CD4-positive, alpha-beta T cell treated with Interleukin-17A for 4 hours (primary cell): Measurements from ENCODE around the gene MRGPRX2.

Source experiments
- DNase-seq: peaks from one replicate; pipeline ENCODE4 v3.0.0-alpha.2; 2020; ENCODE audit warnings: mixed read lengths

The MRGPRX2 gene

DNA sequence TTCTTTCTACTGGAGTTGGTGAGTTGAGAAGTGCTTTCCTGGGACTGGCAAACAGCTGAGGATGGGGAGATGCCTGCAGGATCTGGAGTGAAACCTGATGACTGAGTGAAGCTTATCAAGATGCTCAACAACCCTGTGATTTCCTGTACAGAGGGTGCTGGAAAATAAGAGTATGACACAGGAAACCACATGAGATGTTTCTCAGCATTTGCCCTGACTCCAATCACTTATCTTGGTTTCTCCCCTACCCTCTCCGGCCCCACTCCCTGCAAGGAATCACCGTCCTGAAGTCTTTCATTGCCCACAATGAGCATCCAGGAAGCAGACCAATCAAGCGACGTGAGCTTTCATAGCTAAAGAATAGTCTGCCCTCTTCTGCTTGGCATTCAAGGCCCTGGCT is at the start of gene MRGPRX2:
Gene MRGPRX2, minus strand, starts transcription at position 89 of the 400 bp plus-strand sequence. CDS start 4,315 bp downstream, outside the sequence.
- DNase-seq, result no peak

DNA sequence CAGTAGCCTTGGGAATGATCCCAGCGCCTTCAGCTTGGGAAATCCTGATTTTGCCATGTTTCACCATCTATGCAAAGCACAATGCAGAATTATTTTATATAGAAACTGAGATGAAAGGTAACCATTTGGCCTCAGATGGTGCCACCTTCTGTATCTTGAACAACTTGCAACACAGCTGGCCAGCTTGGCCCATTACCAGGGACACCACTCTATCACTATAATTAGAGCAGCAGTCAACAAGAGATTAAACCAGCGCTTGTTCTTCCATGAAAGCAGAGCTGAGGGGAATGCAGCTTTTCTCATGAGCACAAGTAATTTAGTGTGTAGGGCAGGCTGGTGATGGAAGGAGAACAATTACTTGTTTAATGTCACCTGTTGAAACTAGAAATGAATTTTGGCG is 49.8 kb upstream of the MRGPRX2 start:
- no peak for DNase-seq

DNA sequence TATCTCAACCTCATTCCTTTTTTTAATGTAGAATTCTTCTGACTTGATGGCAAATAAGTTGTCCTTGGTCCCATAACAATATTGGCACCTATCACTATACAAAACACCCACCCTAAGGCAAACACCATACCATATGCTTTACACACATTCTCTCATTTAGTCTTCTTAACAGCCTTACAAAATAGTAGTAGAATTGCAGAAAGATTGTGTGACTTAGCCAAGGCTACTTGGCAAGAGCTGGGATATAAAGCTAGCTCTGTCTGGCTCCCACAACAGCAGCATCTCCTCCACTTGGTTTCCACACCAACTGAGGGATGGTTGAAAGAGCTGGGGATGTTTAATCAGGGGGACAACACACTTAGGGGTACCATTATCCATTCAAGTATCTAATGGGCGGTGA is 46.6 kb upstream of the MRGPRX2 start:
- DNase-seq, result no peak

DNA sequence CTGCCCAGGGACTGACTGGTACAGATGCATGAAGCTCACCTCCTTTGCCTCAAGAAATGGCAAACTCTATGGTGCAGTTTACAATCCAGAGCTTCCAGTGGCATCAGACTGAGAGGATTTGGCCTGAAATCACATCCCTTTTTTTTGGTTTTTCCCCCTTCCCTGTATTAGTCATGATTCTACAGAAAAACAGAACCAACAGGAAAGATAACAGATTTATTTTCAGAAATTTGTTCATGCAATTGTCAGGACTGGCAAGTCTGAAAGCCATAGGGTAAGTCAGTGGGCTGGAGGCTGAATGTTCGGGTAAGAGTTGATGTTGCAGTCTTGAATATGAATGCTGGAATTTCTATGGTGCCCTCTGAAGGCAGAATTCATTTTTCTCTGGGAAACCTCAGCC is 44.5 kb upstream of the MRGPRX2 start:
- DNase-seq, result no peak

DNA sequence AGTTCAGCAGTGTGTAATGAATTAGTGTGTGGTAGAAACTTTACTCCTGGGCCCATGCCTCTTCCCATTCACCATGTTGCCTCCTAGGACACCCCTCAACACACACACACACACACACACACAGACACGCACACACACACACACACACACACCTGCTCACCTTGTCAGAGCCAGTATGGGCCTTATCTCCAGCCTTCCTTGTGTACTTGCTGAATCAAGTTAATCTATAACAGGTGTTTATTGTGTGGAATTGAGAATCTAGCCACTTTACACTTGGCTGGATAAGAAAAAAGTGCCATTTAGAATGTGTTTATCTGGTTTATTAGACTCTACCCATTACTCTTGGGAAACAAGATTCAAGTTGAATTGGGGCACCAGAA is 42.0 kb upstream of the MRGPRX2 start:
- DNase-seq, result no peak

DNA sequence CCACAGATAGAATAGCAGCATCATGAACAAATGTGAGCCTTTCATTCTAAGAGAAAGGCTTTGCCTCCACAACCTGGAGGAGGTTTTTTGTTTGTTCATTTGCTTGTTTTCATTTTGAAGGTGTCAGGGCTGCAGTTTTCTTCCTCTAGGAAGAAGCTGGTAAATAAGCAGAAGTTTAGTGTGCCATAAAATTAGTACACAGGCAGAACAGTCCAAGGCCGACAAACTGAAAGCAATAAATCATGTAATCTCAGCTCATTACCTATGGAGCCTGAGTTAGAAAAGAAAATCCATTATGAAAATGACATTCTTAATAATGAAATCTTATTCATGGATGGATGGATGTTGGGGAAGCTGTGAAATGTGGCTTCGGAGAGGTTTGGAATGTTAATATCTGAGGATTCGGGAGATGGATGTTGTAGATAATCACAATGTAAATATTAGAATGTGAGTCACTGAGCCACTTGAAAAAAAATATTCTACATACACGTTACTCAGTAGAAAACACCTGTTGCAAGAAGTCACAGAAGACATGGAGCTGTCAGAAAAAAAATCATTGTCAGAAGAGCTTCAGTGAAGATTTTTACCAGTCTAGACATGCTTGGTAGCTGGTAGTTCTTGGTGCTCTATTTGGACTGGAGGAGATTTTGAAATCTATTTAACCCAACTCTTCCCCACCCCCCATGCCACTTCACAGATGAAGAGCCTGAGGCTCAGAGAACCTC is 41.4 kb upstream of the MRGPRX2 start:
- no peak for DNase-seq

DNA sequence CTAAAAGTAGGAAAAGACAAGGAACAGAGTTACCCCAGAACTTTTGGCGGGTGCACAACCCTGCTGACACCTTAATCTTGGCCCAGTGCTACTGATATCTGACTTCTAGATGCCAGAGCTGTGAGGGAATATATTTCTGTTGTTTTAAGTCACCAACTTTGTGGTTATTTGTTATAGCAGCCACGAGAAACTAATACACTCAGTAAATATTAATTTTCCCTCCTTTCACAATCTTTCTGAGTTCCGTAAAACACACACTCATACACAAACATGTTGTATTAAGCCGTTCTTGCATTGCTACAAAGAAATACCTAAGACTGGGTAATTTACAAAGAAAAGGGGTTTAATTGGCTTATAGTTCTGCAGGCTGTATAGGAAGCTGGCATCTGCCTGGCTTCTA is 40.4 kb upstream of the MRGPRX2 start:
- no peak for DNase-seq

DNA sequence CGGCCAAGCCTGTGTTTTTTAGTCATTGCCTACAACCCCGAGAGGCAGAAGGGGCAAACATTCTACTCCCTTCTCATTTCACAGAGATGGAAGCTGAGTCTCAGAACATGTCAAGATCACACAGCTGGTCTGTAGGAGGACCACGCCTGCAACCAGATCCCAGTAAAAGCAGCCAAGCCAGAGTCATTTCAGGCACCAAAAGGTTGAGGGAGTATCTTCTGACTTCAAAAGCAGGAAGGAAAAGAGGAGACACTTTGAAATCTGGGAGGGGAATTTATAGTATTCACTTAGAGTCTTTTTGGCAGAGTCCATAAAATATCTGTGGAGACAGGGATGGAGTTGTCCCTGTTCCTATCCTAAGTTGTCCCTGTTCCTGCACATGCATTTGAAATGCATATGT is 38.6 kb upstream of the MRGPRX2 start:
- DNase-seq, result no peak

DNA sequence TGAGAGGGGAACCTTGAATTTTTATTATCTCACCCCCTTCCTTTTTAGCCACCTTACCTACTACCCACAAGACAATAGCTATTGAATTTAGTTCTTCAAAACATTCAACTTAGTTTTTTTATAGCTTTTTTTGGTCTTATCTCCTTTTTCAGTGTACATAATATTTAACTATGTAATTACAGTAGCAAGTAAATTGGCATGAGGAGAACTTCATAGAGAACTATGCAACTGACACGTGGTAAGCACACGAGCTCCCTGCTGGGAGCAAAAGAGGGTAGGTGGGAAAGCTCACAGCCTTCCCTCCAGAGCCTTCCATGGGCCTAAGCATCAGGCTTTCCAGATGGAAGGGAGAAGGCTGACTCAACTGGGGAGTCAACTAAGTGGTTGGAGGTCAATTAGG is 34.3 kb upstream of the MRGPRX2 start:
- no peak for DNase-seq

DNA sequence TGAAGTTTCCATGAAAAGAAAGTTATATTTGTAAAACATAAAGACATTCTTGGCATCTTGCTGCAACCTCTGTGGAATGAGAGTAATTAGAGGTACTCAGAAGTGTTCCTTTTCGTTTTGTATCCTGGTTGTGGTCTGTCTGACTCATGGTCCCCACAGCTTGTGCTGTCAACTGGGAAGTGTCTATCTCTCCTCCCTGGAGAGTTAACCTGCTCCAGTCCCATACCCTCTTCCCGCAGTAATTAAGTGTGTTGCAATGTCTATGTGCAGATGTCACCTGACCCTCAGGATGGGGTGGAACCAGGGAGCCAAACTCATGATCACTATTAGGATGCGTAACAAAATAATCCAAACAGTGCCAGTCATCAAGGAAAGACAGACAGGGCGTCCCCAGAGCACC is 33.5 kb upstream of the MRGPRX2 start:
- DNase-seq, result no peak

DNA sequence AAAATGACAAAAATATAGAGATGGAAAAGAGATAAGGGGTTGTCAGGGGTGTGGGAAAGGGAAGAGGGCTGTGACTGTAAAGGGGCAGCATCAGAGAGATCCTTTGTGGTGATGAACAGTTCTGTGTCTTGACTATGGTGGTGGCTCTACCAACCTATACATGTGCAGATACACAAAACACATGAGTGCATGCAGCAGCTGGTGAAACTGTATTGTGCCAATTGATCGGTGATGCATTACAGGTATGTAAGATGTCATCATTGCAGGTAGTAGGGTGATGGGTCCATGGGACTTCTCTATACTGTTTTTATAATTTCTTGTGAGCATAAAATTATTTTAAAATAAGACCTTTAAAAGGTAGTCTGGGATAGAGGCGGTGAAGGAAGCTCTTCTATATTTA is 32.3 kb upstream of the MRGPRX2 start:
- DNase-seq, result no peak

DNA sequence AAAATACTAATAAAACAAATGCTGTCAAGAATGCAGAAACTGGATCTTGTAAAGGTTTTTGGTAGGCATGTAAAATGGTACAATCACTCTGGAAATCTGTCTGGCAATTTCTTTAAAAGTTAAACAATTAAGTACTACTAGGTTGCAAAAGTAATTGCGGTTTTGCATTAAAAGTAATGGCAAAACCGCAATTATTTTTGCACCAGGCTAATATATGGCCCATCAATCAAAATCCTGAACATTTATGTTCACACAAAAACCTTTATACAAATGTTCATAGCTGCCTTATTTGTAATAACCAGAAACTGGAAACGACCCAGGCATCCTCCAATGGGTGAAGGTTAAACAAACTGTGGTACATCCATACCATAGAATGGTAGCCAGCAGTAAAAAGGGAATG is 31.8 kb upstream of the MRGPRX2 start:
- DNase-seq, result no peak

DNA sequence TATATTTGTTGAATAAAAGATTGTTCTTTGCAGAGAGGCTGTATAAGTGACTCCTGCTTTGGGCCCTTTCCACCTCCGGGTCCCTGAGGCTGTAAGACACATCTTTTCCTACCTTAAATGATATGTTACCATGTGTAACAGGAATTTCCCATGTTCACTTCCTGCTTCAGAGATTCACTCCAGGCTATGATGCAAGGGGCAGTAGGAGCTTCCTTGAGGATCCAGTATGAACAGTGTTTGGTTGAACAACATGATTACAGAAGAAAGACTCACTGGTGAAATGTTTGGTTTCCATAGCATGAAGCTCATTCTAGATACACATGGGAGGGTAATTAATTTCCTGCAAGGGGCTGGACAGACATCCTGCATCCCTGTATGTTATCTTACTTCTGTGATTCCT is 30.8 kb upstream of the MRGPRX2 start:
- no peak for DNase-seq

DNA sequence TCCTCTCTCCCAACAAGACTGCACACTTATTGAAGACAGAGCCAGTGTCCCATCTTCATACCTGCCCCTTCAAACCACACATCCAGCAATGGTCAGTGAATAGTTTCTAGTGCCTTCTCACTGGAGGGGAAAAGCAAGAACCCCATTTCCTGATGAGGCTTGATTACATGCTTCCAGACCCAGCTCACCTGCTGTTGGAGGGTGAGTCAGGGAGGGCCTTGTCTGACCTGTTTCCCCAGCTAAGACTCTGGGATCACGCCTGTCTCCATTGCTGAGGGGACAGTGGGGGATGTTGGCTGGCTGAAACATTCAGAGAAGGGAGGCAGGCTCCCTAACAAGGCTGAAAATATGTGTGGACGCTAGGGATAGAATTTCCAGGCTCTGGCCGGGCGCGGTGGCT is 28.9 kb upstream of the MRGPRX2 start:
- no peak for DNase-seq

DNA sequence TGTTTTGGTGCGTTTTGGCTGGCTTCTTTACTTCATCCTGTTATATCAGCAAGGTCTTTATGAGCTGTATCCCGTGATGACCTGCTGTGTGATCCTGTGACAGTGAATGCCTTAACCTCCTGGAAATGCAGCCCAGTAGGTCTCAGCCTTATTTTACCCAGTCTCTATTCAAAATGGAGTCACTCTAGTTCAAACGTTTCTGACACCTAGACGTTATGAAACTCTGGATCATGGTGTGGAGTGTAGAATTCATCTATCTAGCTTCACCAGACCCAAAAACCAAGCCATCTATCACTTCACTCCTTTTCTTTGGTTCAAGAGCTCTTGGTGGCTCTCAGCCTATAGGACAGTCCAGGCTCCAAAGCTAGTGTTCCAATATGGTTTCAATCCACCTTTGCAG is 28.3 kb upstream of the MRGPRX2 start:
- DNase-seq, result no peak

DNA sequence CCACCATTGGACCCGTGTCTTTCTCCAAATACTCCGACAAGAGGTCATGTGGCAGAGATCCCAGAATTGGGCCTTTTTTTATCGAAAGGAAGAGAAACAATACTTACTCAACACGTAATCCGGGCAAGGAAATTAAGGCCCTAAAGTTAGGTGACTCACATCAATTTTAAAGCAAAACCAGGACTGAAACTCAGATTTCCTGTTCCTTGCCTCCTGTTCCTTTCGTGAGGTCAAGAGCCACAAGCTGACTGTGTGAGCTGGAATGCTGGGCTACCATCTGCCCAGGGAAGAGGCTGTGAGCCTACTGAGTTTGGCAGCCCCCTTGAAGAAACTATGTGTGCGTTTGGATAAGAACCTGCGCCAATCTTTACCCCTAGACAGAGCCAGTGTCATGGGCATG is 27.1 kb upstream of the MRGPRX2 start:
- no peak for DNase-seq

DNA sequence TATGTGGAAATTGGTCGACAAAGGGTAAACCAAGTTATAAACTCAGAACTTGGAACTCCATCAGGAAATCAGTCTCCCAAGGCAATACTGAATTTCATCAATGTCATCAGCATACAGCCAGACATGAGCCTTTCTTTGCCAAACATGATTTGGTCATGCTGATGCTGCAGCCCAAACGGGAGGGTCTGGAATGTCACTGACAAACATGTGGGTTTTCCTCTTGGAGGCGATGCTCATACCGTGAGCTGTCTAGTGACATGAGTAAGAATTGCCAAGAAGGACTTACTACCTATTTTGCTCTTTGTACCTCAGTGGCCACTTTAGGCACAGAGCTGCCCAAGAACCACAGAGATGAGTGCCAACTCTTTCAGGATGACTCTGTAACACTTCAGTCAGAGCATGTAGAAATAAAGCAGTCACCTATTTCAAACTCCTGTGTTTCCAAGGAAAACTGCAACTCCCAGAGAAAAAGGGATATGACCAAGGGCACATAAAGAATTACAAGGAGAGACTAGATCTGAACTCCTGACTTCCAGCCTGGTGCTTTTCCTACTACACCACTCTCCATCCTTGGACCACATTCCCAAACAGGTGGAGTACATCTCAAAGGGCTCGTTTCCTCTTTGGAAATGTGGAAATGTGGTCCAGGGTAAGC is 24.3 kb upstream of the MRGPRX2 start:
- DNase-seq, result no peak

DNA sequence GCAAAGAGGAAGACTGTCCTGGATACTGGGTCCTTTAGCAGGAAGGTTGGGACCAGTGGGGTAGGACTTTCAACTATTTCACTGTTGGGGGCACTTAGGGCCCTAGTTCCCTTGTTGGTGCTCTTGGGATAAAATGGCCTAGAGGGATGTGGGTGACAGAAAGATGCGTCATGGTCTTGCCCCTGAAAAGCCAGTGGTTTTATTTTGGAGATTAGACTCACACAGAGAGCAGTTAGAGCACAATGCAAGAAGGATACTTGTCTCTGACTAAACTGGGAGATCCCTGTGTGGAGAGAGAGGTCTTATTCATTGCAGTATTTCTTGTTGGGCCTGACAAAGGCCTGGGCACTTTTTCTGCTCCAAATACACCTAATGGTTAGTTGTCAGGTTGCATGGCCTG is 22.6 kb upstream of the MRGPRX2 start:
- DNase-seq, result no peak

DNA sequence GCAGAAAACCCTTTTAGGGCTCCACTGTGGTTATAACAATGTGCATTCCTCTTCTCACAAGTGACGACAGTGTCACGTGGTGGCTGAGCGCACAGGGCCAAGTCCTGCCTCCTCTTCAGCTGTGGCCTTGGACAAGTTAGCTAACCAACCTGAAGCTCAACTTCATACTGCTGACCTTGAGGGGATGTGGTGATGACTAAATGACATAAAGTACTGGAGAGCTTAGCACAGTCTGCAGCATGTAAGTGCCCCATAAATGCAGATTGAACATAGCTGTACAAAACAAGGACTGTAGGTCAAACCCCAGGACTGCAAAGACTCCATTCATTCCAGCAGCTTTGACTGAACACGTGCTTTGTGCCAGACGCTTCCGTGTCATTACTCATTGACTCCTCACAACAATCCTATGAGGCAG is 20.1 kb upstream of the MRGPRX2 start:
- DNase-seq, result no peak

DNA sequence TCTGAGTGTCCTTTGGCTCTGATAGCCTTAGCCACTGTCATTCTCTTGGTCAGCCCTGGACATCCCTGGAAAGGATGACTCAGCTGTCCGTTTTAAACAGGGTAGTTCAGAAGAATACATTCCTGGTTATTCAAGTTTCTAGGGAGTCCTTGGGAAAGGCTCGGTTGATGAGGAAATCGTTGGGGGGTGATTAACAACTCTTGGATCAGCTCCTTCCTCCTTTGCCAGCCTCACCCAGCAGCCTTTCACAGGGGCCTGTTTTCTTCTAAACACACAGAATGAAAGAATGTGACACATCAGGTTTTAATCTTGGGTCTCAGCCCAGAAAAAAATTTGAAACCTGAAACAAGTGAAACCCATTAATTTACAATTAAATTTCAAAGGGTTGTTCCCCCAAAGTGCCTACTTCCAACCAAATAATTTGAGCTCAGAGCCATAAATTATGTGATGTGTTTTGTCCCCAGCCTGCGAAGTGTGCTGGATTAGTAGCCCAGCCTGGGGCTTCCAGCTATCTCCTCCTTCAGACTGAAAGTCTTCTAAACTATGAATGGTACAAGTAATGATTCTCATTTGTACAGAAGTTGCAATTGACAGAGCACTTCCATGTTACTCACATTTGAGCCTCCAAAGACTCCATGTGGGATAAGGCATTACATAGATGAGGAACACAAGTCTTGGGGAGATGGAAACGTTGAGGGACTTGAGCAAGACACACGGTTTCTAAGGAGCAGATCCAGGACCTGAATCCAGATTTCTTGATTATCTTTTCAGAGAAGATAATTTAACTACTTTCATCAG is 19.3 kb upstream of the MRGPRX2 start:
- no peak for DNase-seq

DNA sequence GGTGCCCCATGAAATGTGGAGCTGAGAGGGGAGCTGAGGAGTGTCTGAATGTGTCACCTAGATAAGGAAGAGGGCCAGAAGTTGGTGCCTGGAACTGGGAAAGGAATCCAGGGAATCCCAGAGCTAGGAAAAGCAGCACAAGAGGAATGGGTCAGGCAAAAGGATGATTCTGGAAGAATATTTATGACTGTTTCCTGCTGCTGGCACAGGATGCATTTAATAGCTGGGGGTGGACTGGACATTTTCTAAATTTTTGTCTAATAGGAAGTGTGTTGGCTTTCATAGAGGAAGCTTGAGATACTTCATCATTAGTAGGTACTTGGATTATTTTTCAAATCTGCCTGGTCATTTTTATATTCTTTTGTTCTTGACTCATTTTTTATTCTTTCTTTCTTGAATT is 17.4 kb upstream of the MRGPRX2 start:
- no peak for DNase-seq

DNA sequence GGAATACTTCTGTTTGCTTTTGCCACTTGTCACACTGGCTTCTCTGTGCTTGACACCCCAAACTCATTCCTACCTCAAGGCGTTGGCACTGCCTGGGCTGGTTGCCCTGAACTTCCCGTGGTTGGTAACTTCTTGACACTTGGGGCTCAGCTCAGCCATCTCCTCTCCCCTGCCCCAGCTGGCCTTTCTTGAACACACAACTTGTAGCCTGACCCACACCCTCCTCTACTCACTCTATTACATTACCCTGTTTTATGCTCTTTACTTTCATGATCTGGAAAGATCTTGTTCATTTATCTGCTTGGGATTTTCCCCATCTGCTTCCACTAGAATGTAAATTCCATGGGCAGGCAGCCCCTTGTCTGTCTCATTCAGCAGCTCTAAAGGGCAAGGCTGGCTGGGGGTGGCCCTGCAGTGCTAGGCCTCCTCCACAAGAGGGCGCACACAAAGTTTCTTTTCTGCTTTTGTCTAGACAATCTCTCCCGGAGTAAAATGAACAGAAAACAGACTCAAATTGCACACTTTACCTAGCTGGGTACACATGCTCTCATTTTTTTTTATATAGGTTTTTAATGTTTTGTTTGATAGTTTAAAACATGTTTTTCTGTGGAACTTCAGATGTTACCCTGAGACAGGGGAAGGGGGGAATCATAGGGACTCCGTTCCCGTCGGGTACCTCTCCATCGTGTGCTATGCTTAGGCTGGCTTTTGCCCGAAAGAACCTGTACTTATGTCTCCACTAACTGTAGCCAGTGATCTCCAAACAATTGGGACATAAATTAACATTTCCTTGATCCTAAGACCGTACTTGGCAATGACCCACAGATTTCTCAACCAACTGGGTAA is 16.4 kb upstream of the MRGPRX2 start:
- peak; percentile 64 for DNase-seq

DNA sequence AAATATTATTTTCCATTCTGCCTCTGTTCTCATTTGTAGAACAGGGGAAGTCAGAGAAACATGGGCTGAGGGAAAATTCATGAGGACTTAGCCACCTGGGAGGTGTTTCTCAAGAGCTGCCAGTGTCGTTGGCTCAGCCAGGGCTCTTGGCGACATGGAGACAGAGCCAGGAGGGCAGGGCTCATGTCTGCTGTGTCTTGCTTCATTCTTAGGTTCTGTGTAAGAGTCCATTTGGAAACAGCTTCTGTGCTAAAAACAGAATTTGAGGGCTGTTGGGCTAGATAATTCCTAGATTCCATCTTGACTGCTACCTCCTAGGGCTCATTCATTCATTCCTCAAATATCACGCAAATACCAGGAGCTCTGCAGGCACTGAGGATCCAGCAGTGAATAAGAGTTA is 15.1 kb upstream of the MRGPRX2 start:
- no peak for DNase-seq
